NB4 (cell line): Measurements from ENCODE around the gene BOC.
A peak's percentile ranks its signal among the peaks of the same experiment; 100 is the strongest.

Experiments used
- DNase-seq: peaks from one replicate; pipeline ENCODE4 v3.0.0; 2010; ENCODE audit warnings: low read depth
- H3K4me3 ChIP-seq: one replicate; pipeline ENCODE4 v1.5.1; 2011; ENCODE audit warnings: mild to moderate bottlenecking, low read depth, low read length, moderate library complexity
- CTCF ChIP-seq: IDR thresholded peaks from one replicate; pipeline ENCODE4 v1.5.1; 2012; ENCODE audit warnings: low read depth, low read length
- MAX ChIP-seq: IDR thresholded peaks from 2 replicates; pipeline ENCODE4 v1.6.1; 2011; ENCODE audit warnings: low read depth, low read length
- MYC ChIP-seq: IDR thresholded peaks from 2 replicates; pipeline ENCODE4 v1.6.1; 2011; ENCODE audit warnings: low read depth, low read length
- POLR2A ChIP-seq: IDR thresholded peaks from 2 replicates; pipeline ENCODE4 v1.6.1; 2011; ENCODE audit warnings: mild to moderate bottlenecking; ENCODE audit not compliant: insufficient read length; ENCODE audit errors: extremely low read depth

BOC gene

GRCh38 chr3:113287111-113287802 is 75.9 kb downstream of the BOC start:
- no peak overlapping the region for H3K4me3 ChIP-seq
- DNase-seq, result peak; percentile 46
- no peak for TF ChIP-seq CTCF
- TF ChIP-seq MAX, result no peak
- TF ChIP-seq MYC, result no peak
- no peak for TF ChIP-seq POLR2A

- no peak overlapping the region for H3K4me3 ChIP-seq
- DNase-seq, result peak; percentile 67
- peak; percentile 96 for TF ChIP-seq CTCF
- TF ChIP-seq POLR2A, result no peak
- TF ChIP-seq MAX, result peak; percentile 66
Measured at GRCh38 chr3:113287803-113288648, 76.7 kb downstream of the BOC start.

GRCh38 chr3:113288881-113289280 is 77.5 kb downstream of the BOC start:
- no peak for TF ChIP-seq MAX
- H3K4me3 ChIP-seq, result no peak overlapping the region
- DNase-seq, result no peak

- DNase-seq, result no peak
- no peak overlapping the region for H3K4me3 ChIP-seq
Measured at GRCh38 chr3:113291572-113291971, 80.2 kb downstream of the BOC start.

GRCh38 chr3:113292933-113293332 is 81.6 kb downstream of the BOC start:
- TF ChIP-seq MYC (no peak), MAX (no peak), POLR2A (no peak), CTCF (no peak)
- no peak overlapping the region for H3K4me3 ChIP-seq
- no peak for DNase-seq

More at GRCh38 chr3:113291572-113291971, 80.2 kb downstream of the BOC start:
- TF ChIP-seq MAX, result no peak
- no peak for TF ChIP-seq POLR2A
- TF ChIP-seq CTCF, result no peak
- no peak for TF ChIP-seq MYC

- no peak overlapping the region for H3K4me3 ChIP-seq
- DNase-seq, result no peak
- TF ChIP-seq MYC (no peak), CTCF (no peak), MAX (no peak), POLR2A (no peak)
Measured at GRCh38 chr3:113293348-113293747, 82.0 kb downstream of the BOC start.
